HG03103 (cell line): ENCODE measurements around the gene CDIPT.
"Not testable (repeated sequence)": the region's sequence is repeated elsewhere in the genome, so short reads cannot be mapped to it uniquely, and the experiment has no call there.

Experiments used
- ATAC-seq: cut with Tn5 transposase; IDR thresholded peaks from one replicate; pipeline ENCODE4 v1.9.1; 2021; ENCODE audit warnings: low read depth; ENCODE audit not compliant: unreplicated experiment

Gene CDIPT

GRCh38 chr16:29862884-29863668 is at the start of gene CDIPT:
Gene CDIPT, minus strand, starts transcription at chr16:29863226. Its CDS starts 369 bp downstream, at chr16:29862857.
- peak; percentile 97 for ATAC-seq

- no peak for ATAC-seq
Measured at GRCh38 chr16:29912087-29912486, 49.1 kb upstream of the CDIPT start.

GRCh38 chr16:29911676-29912010 is 48.6 kb upstream of the CDIPT start:
- ATAC-seq = no peak

- ATAC-seq = no peak
Measured at GRCh38 chr16:29910819-29911675, 48.0 kb upstream of the CDIPT start.

GRCh38 chr16:29909851-29910250 is 46.8 kb upstream of the CDIPT start:
- ATAC-seq = not testable (repeated sequence)

GRCh38 chr16:29909391-29909790 is 46.4 kb upstream of the CDIPT start:
- ATAC-seq = no peak

GRCh38 chr16:29908719-29909220 is 45.7 kb upstream of the CDIPT start:
- ATAC-seq = no peak

- ATAC-seq = no peak
Measured at GRCh38 chr16:29907973-29908372, 44.9 kb upstream of the CDIPT start.

- no peak for ATAC-seq
Measured at GRCh38 chr16:29906520-29907244, 43.7 kb upstream of the CDIPT start.

GRCh38 chr16:29905668-29906067 is 42.6 kb upstream of the CDIPT start:
- ATAC-seq = no peak

GRCh38 chr16:29904947-29905346 is 41.9 kb upstream of the CDIPT start:
- ATAC-seq = no peak

GRCh38 chr16:29903590-29903989 is 40.6 kb upstream of the CDIPT start:
- no peak for ATAC-seq

- ATAC-seq = no peak
Measured at GRCh38 chr16:29901607-29901945, 38.5 kb upstream of the CDIPT start.

- ATAC-seq = no peak
Measured at GRCh38 chr16:29900888-29901606, 38.0 kb upstream of the CDIPT start.

- no peak for ATAC-seq
Measured at GRCh38 chr16:29900102-29900887, 37.3 kb upstream of the CDIPT start, which contains the start of gene ASPHD1. Gene ASPHD1, plus strand, starts transcription at chr16:29900488. Its CDS starts 484 bp downstream, at chr16:29900972.

GRCh38 chr16:29899516-29900101 is 36.6 kb upstream of the CDIPT start, which contains the start of gene SEZ6L2:
Gene SEZ6L2, minus strand, starts transcription at chr16:29899550. Its CDS starts 531 bp downstream, at chr16:29899019.
- no peak for ATAC-seq

GRCh38 chr16:29898804-29899515 is 35.9 kb upstream of the CDIPT start:
- ATAC-seq = no peak

GRCh38 chr16:29898135-29898803 is 35.2 kb upstream of the CDIPT start:
- ATAC-seq = no peak
